SU-DHL-6 (cell line): ENCODE results near the gene ARHGAP22.

Experiments used
- H2AFZ ChIP-seq: fragments of 200-600 bp; sonication (generic); 2 replicates; pipeline ENCODE4 v1.6.1; 2014; ENCODE audit warnings: low read depth, mild to moderate bottlenecking, moderate library complexity, mixed read lengths, antibody characterized with exemption, low read length; ENCODE audit not compliant: severe bottlenecking
- H3F3A ChIP-seq: fragments of 200-600 bp; shearing (Covaris generic); 2 replicates; pipeline ENCODE4 v1.6.0; 2016; ENCODE audit warnings: antibody characterized with exemption, mild to moderate bottlenecking; ENCODE audit not compliant: insufficient read depth
- H3K27ac ChIP-seq: fragments of 200-600 bp; sonication (generic); 2 replicates; pipeline ENCODE4 v1.5.1; 2016; ENCODE audit warnings: low read depth, mild to moderate bottlenecking, low read length, moderate library complexity, mixed read lengths
- H3K27me3 ChIP-seq: fragments of 200-600 bp; sonication (generic), shearing (Covaris generic); 2 replicates; pipeline ENCODE4 v1.6.0; 2014; ENCODE audit warnings: mild to moderate bottlenecking, low read length
- H3K36me3 ChIP-seq: fragments of 200-600 bp; sonication (generic); 2 replicates; pipeline ENCODE4 v1.6.1; 2014; ENCODE audit warnings: mild to moderate bottlenecking, low read length, mixed read lengths
- H3K4me2 ChIP-seq: fragments of 300-600, 200-600 bp; shearing (Covaris generic), sonication (generic); 2 replicates; pipeline ENCODE4 v1.6.0; 2014; ENCODE audit warnings: low read length, low read depth, mild to moderate bottlenecking; ENCODE audit not compliant: poor library complexity, severe bottlenecking
- H3K4me3 ChIP-seq: fragments of 200-600 bp; sonication (generic); 2 replicates; pipeline ENCODE4 v1.5.1; 2014; ENCODE audit warnings: antibody characterized with exemption, low read length, mild to moderate bottlenecking, mixed read lengths; ENCODE audit not compliant: insufficient read depth, poor library complexity, severe bottlenecking
- H3K79me2 ChIP-seq: fragments of 200-600 bp; sonication (generic); 2 replicates; pipeline ENCODE4 v1.6.1; 2014; ENCODE audit warnings: mild to moderate bottlenecking, low read length, moderate library complexity; ENCODE audit not compliant: insufficient read depth
- H3K9ac ChIP-seq: fragments of 200-600 bp; sonication (generic); 2 replicates; pipeline ENCODE4 v1.7.0; 2014; ENCODE audit warnings: mild to moderate bottlenecking, low read length
- H3K9me2 ChIP-seq: fragments of 200-600 bp; sonication (generic); replicated peaks from 2 replicates; pipeline ENCODE4 v1.6.1; 2014; ENCODE audit warnings: low read length; ENCODE audit not compliant: insufficient read depth
- H3K9me3 ChIP-seq: fragments of 200-600 bp; sonication (generic); 2 replicates; pipeline ENCODE4 v1.6.1; 2014; ENCODE audit warnings: low read length, mixed read lengths; ENCODE audit not compliant: insufficient read depth
- H4K20me1 ChIP-seq: fragments of 200-600 bp; sonication (generic); 2 replicates; pipeline ENCODE4 v1.6.1; 2014; ENCODE audit warnings: low read depth, mild to moderate bottlenecking, antibody characterized with exemption, low read length, moderate library complexity, mixed read lengths
- EZH2phosphoT487 ChIP-seq: fragments of 200-600 bp; sonication (generic), shearing (Covaris generic); conservative IDR thresholded peaks from 2 replicates; pipeline ENCODE4 v1.6.1; 2018; ENCODE audit warnings: mild to moderate bottlenecking, antibody characterized with exemption, low read length, moderate library complexity, mixed read lengths
- TF ChIP-seq, protein P1 (sequence below): fragments of 200-600 bp; sonication (generic); IDR thresholded peaks from one replicate; pipeline ENCODE4 v1.5.1; 2017; ENCODE audit warnings: antibody characterized with exemption, mild to moderate bottlenecking, low read length, moderate library complexity; ENCODE audit not compliant: insufficient read depth, poor library complexity, severe bottlenecking

The ARHGAP22 gene

DNA sequence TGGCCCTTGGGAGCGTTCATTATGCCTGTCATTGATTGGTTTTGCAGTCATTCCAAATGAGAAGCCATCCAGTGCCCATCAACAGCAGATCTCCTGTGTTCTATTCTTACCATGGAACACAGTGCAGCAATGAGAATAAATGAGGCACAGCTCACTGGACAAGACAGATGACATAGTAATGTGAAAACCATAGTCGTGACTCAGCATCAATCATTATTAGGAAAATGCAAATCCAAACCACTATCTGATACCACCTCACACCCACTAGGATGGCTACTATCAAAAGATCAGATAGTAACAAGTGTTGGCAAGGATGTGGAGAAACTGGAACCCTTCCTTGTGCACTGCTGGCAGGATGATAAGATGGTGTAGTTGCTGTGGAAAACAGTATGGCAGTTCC is 144.7 kb downstream of the ARHGAP22 start:
- Histone ChIP-seq H3K9ac (no peak overlapping the region), H3K79me2 (no peaks in the 10 kb centered on the region), H3K4me2 (no peak overlapping the region), H3K27me3 (no peaks in the 10 kb centered on the region), H3K27ac (no peak overlapping the region), H3K4me3 (no peak overlapping the region), H4K20me1 (no peaks in the 10 kb centered on the region), H3F3A (no peaks in the 10 kb centered on the region), H3K9me2 (no peaks in the 10 kb centered on the region), H3K36me3 (no peaks in the 10 kb centered on the region), H2AFZ (no peak overlapping the region), H3K9me3 (no peaks in the 10 kb centered on the region)
- TF ChIP-seq EZH2phosphoT487 = no peak

DNA sequence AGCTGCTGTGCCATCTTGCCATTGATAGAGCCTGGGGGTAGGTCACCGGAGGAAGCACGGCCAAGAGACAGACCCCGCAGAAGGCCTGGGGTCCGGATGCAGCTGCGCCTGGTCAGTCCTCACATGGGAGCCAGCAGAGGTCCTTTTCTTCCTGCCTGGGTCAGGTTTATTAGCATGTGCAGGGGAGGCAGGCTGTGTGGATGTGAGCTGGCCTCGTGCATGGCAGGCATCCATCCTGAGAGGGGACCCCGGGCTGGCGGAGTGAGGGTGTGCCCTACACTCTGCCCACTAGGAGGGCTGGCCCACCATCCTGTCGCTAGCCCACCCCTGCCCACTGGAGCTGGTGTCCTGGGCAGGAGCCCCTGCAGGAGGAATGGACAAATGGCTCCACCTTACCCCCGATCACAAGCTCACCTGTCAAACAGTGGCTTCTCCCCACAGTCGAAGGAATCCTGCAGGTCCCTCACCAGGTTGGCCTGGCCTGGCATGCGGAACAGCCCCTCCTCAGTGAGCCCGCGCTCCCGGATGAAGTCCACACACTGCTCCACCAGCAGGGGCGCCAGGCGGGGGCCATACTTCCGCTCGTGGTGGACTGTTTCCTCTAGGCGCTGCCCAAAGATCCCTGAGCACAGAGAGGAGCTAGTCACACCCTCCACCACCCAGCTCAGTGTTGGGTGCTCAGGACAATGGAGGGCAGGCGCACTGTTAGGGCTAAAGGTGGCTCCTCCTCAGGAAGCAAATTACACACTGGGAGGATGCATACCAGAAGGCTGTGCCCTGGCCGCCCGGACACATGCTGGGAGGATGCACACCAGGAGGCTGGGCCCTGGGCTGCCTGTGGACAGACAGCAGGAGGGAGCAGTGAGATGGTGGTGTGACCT is 145.4 kb downstream of the ARHGAP22 start:
- TF ChIP-seq EZH2phosphoT487 = no peak
- TF ChIP-seq, protein P1, sequence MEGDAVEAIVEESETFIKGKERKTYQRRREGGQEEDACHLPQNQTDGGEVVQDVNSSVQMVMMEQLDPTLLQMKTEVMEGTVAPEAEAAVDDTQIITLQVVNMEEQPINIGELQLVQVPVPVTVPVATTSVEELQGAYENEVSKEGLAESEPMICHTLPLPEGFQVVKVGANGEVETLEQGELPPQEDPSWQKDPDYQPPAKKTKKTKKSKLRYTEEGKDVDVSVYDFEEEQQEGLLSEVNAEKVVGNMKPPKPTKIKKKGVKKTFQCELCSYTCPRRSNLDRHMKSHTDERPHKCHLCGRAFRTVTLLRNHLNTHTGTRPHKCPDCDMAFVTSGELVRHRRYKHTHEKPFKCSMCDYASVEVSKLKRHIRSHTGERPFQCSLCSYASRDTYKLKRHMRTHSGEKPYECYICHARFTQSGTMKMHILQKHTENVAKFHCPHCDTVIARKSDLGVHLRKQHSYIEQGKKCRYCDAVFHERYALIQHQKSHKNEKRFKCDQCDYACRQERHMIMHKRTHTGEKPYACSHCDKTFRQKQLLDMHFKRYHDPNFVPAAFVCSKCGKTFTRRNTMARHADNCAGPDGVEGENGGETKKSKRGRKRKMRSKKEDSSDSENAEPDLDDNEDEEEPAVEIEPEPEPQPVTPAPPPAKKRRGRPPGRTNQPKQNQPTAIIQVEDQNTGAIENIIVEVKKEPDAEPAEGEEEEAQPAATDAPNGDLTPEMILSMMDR = no peak
- Histone ChIP-seq H3K27me3 (no peaks in the 10 kb centered on the region), H3K9me2 (no peaks in the 10 kb centered on the region), H3K9me3 (no peaks in the 10 kb centered on the region), H2AFZ (no peak overlapping the region), H3K79me2 (no peaks in the 10 kb centered on the region), H3K4me3 (no peak overlapping the region), H3K9ac (no peak overlapping the region), H4K20me1 (no peaks in the 10 kb centered on the region), H3K27ac (no peak overlapping the region), H3K4me2 (no peak overlapping the region), H3F3A (no peaks in the 10 kb centered on the region), H3K36me3 (no peaks in the 10 kb centered on the region)

DNA sequence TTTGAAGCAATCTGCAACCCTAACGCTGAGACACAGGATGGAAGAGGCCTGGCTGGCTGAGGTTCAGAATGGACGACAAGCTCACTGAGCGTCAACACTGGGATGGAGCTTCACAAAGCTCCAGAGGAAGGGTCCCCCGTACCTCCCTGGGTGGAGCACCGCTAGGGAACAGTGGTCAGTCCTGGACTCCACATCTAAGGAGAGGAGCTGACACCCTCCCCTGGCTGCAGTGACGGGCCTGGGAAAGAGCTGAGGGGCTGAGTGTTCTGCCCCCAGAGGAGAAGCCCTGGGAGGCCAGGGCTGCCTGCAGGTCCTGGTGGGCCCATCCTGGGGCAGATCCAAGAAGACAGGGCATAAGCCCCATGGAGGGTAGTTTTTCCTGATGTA is 146.2 kb downstream of the ARHGAP22 start:
- Histone ChIP-seq H3K4me3 (no peak overlapping the region), H3K9ac (no peak overlapping the region), H3F3A (no peaks in the 10 kb centered on the region), H3K9me2 (no peaks in the 10 kb centered on the region), H3K9me3 (no peaks in the 10 kb centered on the region), H3K4me2 (no peak overlapping the region), H3K36me3 (no peaks in the 10 kb centered on the region), H4K20me1 (no peaks in the 10 kb centered on the region), H3K27ac (no peak overlapping the region), H2AFZ (no peak overlapping the region), H3K79me2 (no peaks in the 10 kb centered on the region), H3K27me3 (no peaks in the 10 kb centered on the region)
- no peak for TF ChIP-seq EZH2phosphoT487
- TF ChIP-seq, protein P1 = no peak

DNA sequence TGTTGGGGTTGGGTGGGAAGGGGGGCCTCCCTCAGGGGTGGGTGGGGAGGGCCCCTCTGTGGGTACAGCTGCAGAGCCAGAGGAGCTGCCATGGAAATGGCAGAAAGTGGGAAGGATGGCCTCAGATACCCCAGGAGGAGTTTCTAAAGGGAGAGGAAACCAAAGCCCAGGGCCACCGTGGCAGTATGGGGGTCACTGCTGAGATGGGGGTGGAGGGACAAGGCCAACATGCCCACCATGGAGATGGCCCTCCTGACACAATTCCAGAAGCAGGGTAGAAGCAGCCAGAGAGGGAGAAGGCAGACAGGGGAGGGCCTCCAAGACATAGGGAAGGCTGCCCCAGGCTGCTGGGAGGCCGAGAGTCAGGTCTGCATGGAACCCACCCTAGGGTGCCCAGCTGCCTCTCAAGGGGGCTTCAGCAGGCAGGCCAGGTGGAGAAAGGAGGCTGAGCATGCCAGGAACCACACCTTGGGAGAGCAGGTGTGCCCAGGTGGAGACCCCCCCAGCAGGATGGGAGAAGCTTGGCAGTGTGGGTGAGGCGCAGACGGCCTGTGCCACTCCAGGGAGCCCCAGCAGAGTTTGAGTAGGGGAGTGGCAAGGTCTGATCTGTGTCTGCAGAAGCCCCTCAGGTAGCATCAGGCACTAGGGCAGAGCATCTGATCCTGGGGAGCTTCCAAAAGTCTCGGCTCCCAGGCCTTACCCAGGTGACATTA is 146.8 kb downstream of the ARHGAP22 start:
- no peak overlapping the region for H2AFZ ChIP-seq
- no peaks in the 10 kb centered on the region for H4K20me1 ChIP-seq
- no peaks in the 10 kb centered on the region for H3K9me2 ChIP-seq
- H3K27ac ChIP-seq = no peak overlapping the region
- no peak for TF ChIP-seq EZH2phosphoT487
- TF ChIP-seq, protein P1 = no peak
- no peak overlapping the region for H3K4me2 ChIP-seq
- H3K36me3 ChIP-seq = no peaks in the 10 kb centered on the region
- no peaks in the 10 kb centered on the region for H3K79me2 ChIP-seq
- no peak overlapping the region for H3K4me3 ChIP-seq
- H3K9me3 ChIP-seq = no peaks in the 10 kb centered on the region
- no peaks in the 10 kb centered on the region for H3K27me3 ChIP-seq
- H3F3A ChIP-seq = no peaks in the 10 kb centered on the region
- no peak overlapping the region for H3K9ac ChIP-seq
